KMS-11 (cell line): ENCODE data around the gene IL34.
"Not testable (repeated sequence)": the region's sequence is repeated elsewhere in the genome, so short reads cannot be mapped to it uniquely, and the experiment has no call there.

Experiments
- H2AFZ ChIP-seq: fragments of 200-600 bp; sonication (generic); 2 replicates; pipeline ENCODE4 v1.6.1; 2016; ENCODE audit warnings: antibody characterized with exemption, mixed run types, low read depth
- H3K27ac ChIP-seq: fragments of 200-600 bp; sonication (generic); 2 replicates; pipeline ENCODE4 v1.6.1; 2016; ENCODE audit warnings: mild to moderate bottlenecking, mixed run types
- H3K27me3 ChIP-seq: fragments of 200-600 bp; sonication (generic); 2 replicates; pipeline ENCODE4 v1.6.1; 2017; ENCODE audit warnings: mild to moderate bottlenecking, low read depth, mixed run types, moderate library complexity; ENCODE audit not compliant: insufficient read depth
- H3K36me3 ChIP-seq: fragments of 200-600 bp; sonication (generic); 2 replicates; pipeline ENCODE4 v1.6.1; 2017; ENCODE audit warnings: mild to moderate bottlenecking, mixed run types; ENCODE audit not compliant: insufficient read depth
- H3K4me1 ChIP-seq: fragments of 200-600 bp; sonication (generic); 2 replicates; pipeline ENCODE4 v1.6.1; 2016; ENCODE audit warnings: mild to moderate bottlenecking, low read depth, mixed run types; ENCODE audit not compliant: poor library complexity, severe bottlenecking
- H3K4me2 ChIP-seq: fragments of 200-600 bp; sonication (generic); 2 replicates; pipeline ENCODE4 v1.7.0; 2016; ENCODE audit warnings: mild to moderate bottlenecking, mixed run types
- H3K4me3 ChIP-seq: fragments of 200-600 bp; sonication (generic); IDR thresholded peaks from 2 replicates; pipeline ENCODE4 v1.6.1; 2017; ENCODE audit warnings: low read depth, low read length, mixed read lengths; ENCODE audit not compliant: insufficient read depth
- H3K79me2 ChIP-seq: fragments of 200-600 bp; sonication (generic); 2 replicates; pipeline ENCODE4 v1.6.1; 2016; ENCODE audit warnings: low read depth, mixed run types; ENCODE audit not compliant: insufficient read depth
- H3K9ac ChIP-seq: fragments of 200-600 bp; sonication (generic); 2 replicates; pipeline ENCODE4 v1.6.1; 2016; ENCODE audit warnings: mild to moderate bottlenecking, mixed run types
- H4K20me1 ChIP-seq: fragments of 200-600 bp; sonication (generic); 2 replicates; pipeline ENCODE4 v1.6.1; 2016; ENCODE audit warnings: mild to moderate bottlenecking, mixed run types; ENCODE audit not compliant: insufficient read depth
- CTCF ChIP-seq: fragments of 200-600 bp; sonication (generic); conservative IDR thresholded peaks from 2 replicates; pipeline ENCODE4 v1.6.1; 2017; ENCODE audit warnings: low read depth, mild to moderate bottlenecking, antibody characterized with exemption, low read length, moderate library complexity, mixed read lengths

Gene IL34

GRCh38 chr16:70665113-70665694, 18.8 kb downstream of the IL34 start:
- Histone ChIP-seq H3K27me3 (no peaks in the 10 kb centered on the region), H3K79me2 (no peaks in the 10 kb centered on the region), H3K4me3 (no peak overlapping the region), H3K4me1 (no peaks in the 10 kb centered on the region), H4K20me1 (no peaks in the 10 kb centered on the region), H3K9ac (no peak overlapping the region), H3K27ac (no peak overlapping the region), H2AFZ (no peak overlapping the region), H3K4me2 (no peak overlapping the region), H3K36me3 (no peaks in the 10 kb centered on the region)
- TF ChIP-seq CTCF = no peak

DNA sequence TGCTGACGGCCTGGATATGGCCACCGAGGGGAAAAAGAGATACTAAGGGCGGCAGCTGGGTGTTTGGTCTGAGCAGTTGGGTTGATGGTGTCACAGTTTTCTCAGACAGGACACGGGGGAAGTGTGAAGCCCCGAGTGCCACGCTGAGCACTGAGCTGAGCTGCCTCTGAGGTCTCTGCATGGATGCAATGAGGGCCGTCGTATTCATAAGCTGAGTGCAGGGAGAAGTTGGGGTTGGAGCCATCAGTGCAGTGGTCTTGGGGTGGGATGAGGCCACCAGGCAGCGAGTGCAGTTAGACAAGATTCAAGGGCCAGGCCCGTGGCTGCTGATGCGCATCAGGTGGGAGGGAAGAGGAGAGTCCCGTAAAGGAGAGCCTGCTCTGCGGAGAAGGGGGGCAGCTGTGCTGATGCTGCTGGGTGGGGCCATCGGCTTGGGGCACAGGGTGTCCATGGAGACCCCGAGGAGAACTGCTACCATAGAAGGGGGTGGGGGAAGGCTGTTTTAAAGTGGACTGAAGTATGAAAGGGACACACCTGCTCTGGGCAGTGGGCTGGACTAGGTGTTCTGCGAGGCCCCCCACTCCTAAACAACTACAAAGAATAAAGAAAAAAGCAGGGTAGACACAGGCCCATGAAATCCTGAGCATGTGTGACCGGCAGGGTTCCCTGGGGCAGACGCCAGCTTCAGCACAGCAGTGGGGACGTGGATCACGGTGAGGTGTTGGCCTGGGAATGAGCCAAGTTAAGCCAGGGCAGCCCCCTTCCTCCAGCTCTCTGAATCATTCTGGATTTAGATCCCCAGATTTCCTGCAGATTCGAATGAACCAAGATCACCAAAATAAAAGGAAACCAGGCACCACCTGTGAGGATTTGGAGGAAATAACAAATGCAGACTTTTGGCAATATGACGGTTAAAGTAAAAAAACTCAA, 19.7 kb downstream of the IL34 start:
- no peaks in the 10 kb centered on the region for H3K27me3 ChIP-seq
- H3K27ac ChIP-seq = no peak overlapping the region
- no peaks in the 10 kb centered on the region for H3K36me3 ChIP-seq

GRCh38 chr16:70670175-70670574, 23.8 kb downstream of the IL34 start:
- Histone ChIP-seq H2AFZ (no peak overlapping the region), H3K27ac (no peak overlapping the region), H4K20me1 (no peaks in the 10 kb centered on the region), H3K9ac (no peak overlapping the region), H3K4me2 (no peak overlapping the region), H3K79me2 (no peaks in the 10 kb centered on the region), H3K4me1 (no peaks in the 10 kb centered on the region), H3K4me3 (no peak overlapping the region), H3K36me3 (no peaks in the 10 kb centered on the region), H3K27me3 (no peaks in the 10 kb centered on the region)
- TF ChIP-seq CTCF = no peak

More for the DNA sequence above, 19.7 kb downstream of the IL34 start:
- TF ChIP-seq CTCF = no peak
- Histone ChIP-seq H4K20me1 (no peaks in the 10 kb centered on the region), H3K4me1 (no peaks in the 10 kb centered on the region), H3K4me3 (no peak overlapping the region), H3K79me2 (no peaks in the 10 kb centered on the region), H2AFZ (no peak overlapping the region), H3K9ac (no peak overlapping the region), H3K4me2 (no peak overlapping the region)

DNA sequence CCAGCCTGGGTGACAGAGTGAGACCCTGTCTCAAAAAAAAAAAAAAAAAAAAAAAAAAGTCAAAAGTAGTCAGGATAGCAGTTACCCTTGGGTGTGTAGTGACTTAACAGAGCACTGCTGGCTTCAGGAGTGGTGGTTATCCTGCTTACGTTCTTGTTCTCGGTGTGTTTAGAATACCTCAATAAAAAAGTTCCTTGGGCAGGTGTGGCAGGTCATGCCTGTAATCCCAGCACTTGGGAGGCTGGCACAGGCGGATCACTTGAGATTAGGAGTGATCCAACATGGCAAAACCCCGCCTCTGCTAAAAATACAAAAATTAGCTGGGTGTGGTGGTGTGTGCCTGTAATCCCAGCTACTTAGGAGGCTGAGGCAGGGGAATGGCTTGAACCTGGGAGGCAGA, 24.6 kb downstream of the IL34 start:
- not testable (repeated sequence) for H3K79me2 ChIP-seq, H4K20me1 ChIP-seq, H3K4me2 ChIP-seq, H3K9ac ChIP-seq, H3K4me1 ChIP-seq, H3K36me3 ChIP-seq, H3K27ac ChIP-seq, H3K27me3 ChIP-seq, H3K4me3 ChIP-seq, H2AFZ ChIP-seq
